ENCODE data around the gene CARNS1. TPM values are rescaled to one million over a fixed set of nuclear protein-coding genes. Genes with fewer than 3 reads are reported as not detected.
A peak's percentile ranks its signal among the peaks of the same experiment; 100 is the strongest.

Gene CARNS1
- total and polyA plus RNA-seq, 10 of the 15 experiments (the other 5 are each of a cell fraction or from before 2014, with no cell fraction given), result 0.02 to 0.14 (median 0.10) TPM; not detected in 3

DNA sequence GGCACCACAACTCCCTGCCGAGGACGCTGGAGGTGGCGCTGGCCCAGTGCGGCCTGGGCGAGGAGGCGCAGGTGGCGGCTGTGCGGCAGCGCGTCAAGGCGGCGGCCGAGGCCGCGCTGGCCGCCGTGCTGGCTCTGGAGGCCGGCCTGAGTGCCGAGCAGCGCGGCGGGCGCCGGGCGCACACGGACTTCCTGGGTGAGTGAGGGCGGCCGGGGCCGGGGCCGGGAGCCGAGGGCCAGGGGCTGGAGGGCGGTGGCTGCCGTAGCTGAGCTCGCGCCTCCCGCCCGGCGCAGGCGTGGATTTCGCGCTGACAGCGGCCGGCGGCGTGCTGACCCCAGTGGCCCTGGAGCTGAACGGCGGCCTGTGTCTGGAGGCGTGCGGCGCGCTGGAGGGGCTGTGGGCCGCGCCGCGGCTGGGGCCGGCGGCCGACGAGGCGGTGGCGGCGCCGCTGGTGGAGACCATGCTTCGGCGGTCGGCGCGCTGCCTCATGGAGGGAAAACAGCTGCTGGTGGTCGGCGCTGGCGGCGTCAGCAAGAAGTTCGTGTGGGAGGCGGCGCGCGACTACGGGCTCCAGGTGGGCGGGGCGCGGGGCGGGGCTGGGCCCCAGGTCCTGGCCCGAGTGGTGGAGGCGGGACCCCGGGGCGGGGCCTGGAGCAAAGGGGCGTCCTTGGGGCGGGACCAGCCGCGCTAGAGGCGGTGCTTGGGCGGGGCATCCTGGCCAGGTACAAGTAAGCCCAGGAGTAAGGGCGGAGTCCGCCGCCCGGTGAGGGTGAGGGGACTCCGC is 5.4 kb downstream of the CARNS1 start (continued):
- no peak for TF ChIP-seq GABPA (IDR thresholded peaks at IDR 0.05; ENCODE audit: low read depth)
- peak; percentile 77 for TF ChIP-seq POLR2A (IDR thresholded peaks at IDR 0.05; ENCODE audit: low read depth, low read length)
- TF ChIP-seq, protein P1, sequence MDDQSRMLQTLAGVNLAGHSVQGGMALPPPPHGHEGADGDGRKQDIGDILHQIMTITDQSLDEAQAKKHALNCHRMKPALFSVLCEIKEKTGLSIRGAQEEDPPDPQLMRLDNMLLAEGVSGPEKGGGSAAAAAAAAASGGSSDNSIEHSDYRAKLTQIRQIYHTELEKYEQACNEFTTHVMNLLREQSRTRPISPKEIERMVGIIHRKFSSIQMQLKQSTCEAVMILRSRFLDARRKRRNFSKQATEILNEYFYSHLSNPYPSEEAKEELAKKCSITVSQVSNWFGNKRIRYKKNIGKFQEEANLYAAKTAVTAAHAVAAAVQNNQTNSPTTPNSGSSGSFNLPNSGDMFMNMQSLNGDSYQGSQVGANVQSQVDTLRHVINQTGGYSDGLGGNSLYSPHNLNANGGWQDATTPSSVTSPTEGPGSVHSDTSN (IDR thresholded peaks at IDR 0.05; ENCODE audit: insufficient replicate concordance, low read depth, low read length), result peak; percentile 74
- no peak for TF ChIP-seq SUPT20H (IDR thresholded peaks at IDR 0.05; ENCODE audit: borderline replicate concordance, control insufficient read depth, low read depth, low read length)
- peak; percentile 45; the same call in 1 of the 2 replicates for TF ChIP-seq ZNF217 (IDR thresholded peaks at IDR 0.05)
- TF ChIP-seq TCF3 (IDR thresholded peaks at IDR 0.05; ENCODE audit: borderline replicate concordance, insufficient read depth, low read depth, low read length), result peak; percentile 90
- TF ChIP-seq TCF12 (IDR thresholded peaks at IDR 0.05; ENCODE audit: low read depth, low read length), result peak; percentile 91
- 0 out of 2 replicates have a peak, but pooled peaks have one; percentile 70 for TF ChIP-seq NFXL1 (IDR thresholded peaks at IDR 0.05; ENCODE audit: borderline replicate concordance)
- peak in 1 of 2 experiments; percentile 49; a peak in 1 of 3 replicates for TF ChIP-seq EGR1 (IDR thresholded peaks at IDR 0.05; ENCODE audit: borderline replicate concordance in 1 of 2, low read depth in 2 of 2, low read length in 2 of 2)
- TF ChIP-seq DPF2 (IDR thresholded peaks at IDR 0.05), result peak; percentile 90
- TF ChIP-seq, protein P2, sequence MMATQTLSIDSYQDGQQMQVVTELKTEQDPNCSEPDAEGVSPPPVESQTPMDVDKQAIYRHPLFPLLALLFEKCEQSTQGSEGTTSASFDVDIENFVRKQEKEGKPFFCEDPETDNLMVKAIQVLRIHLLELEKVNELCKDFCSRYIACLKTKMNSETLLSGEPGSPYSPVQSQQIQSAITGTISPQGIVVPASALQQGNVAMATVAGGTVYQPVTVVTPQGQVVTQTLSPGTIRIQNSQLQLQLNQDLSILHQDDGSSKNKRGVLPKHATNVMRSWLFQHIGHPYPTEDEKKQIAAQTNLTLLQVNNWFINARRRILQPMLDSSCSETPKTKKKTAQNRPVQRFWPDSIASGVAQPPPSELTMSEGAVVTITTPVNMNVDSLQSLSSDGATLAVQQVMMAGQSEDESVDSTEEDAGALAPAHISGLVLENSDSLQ (IDR thresholded peaks at IDR 0.05), result peak; percentile 48
- no peak for TF ChIP-seq YY1 (IDR thresholded peaks at IDR 0.05; ENCODE audit: low read depth, low read length)
- peak; percentile 94 for TF ChIP-seq NR2F1 (conservative IDR thresholded peaks at IDR 0.05)
- peak; percentile 94 for TF ChIP-seq LARP7 (IDR thresholded peaks at IDR 0.05)
- TF ChIP-seq BRCA1 (IDR thresholded peaks at IDR 0.05; ENCODE audit: low read depth, low read length), result no peak
- peak; percentile 75 for TF ChIP-seq IKZF1 (conservative IDR thresholded peaks at IDR 0.05)
- peak in 1 of 2 experiments; percentile 64; a peak in 2 of 4 replicates for TF ChIP-seq BHLHE40 (IDR thresholded peaks at IDR 0.05; ENCODE audit: borderline replicate concordance in 1 of 2, low read depth in 2 of 2, low read length in 1 of 2)
- TF ChIP-seq CHD2 (IDR thresholded peaks at IDR 0.05; ENCODE audit: borderline replicate concordance, low read depth, low read length), result 0 out of 2 replicates have a peak, but pooled peaks have one; percentile 7
- TF ChIP-seq, protein P3, sequence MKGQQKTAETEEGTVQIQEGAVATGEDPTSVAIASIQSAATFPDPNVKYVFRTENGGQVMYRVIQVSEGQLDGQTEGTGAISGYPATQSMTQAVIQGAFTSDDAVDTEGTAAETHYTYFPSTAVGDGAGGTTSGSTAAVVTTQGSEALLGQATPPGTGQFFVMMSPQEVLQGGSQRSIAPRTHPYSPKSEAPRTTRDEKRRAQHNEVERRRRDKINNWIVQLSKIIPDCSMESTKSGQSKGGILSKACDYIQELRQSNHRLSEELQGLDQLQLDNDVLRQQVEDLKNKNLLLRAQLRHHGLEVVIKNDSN (IDR thresholded peaks at IDR 0.05; ENCODE audit: borderline replicate concordance, extremely low read length, insufficient read depth, low read depth, low read length), result no peak
- TF ChIP-seq SRF (IDR thresholded peaks at IDR 0.05; ENCODE audit: low read depth in 2 of 2, low read length in 2 of 2), result no peak
- TF ChIP-seq SMARCA5 (IDR thresholded peaks at IDR 0.05), result peak; percentile 88; the same call in 1 of the 2 replicates
- TF ChIP-seq WRNIP1 (IDR thresholded peaks at IDR 0.05; ENCODE audit: borderline replicate concordance, low read depth, low read length), result no peak
